ENCODE data around the gene KCNG2. TPM values are rescaled to one million over a fixed set of nuclear protein-coding genes. Genes with fewer than 3 reads are reported as not detected.

The KCNG2 gene
- total and polyA plus RNA-seq, 9 of the 15 experiments (the other 6 are each of a cell fraction or from before 2014, with no cell fraction given): not detected

DNA sequence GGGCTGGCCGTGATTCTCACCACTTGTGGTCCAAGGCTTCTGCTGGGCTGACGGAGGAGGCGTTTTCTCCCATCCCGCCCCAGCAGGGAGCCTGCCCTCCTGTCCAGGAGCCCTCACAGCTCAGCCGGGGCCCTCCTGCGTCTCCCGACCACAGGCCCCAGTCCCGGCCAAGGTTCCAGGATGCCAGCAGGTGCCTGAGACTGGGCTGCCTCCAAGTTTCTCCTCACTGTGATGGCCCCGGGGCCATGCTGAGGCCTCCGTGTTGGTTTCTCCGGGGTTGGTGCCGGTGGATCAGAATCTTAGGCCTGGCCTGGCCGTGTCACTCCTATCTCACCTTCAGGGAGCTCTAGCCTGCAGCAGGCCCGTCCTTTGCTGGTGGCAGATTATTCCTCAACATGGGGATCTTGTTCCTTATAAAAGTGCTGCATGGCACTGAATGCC, 5.9 kb downstream of the KCNG2 start:
- no peak overlapping the region for H3K4me3 ChIP-seq
- no peak for ATAC-seq
- H2AFZ ChIP-seq (ENCODE audit: low read depth, low read length): no peak overlapping the region
- H3K36me3 ChIP-seq (ENCODE audit: control insufficient read depth, insufficient read depth, low read length): no peaks in the 10 kb centered on the region
- H3K4me1 ChIP-seq (replicated peaks in 1 of 2; ENCODE audit: control insufficient read depth in 2 of 2, insufficient read depth in 2 of 2, low read length in 2 of 2): peaks cover 0 to 2% of the 10 kb centered on the region in 2 experiments; a peak in 1 of 5 replicates
- no peaks in the 10 kb centered on the region for H3K79me2 ChIP-seq (ENCODE audit: control insufficient read depth, insufficient read depth, low read length)
- BruUV-seq (replicated peaks): no TSS peak
- no peak overlapping the region for H3K4me2 ChIP-seq (ENCODE audit: insufficient read depth, low read length)
- H4K20me1 ChIP-seq (replicated peaks; ENCODE audit: control insufficient read depth, insufficient read depth, low read length): no peaks in the 10 kb centered on the region
- POLR2A ChIA-PET: interaction anchor here (0.6 kb wide), 1 partner anchor 19 kb away, joined by 3 read pairs; no protein-coding TSS in a partner anchor
- no peak overlapping the region for H3K9ac ChIP-seq (ENCODE audit: insufficient read depth in 1 of 2, low read depth in 2 of 2, low read length in 2 of 2)
- H3K27ac ChIP-seq (ENCODE audit: extremely low read depth, low read depth, low read length): no peak overlapping the region
- H3K9me3 ChIP-seq (replicated peaks; ENCODE audit: control insufficient read depth, insufficient read depth, low read depth, low read length): no peaks in the 10 kb centered on the region
- FAIRE-seq: no peak
- no peak for DNase-seq (ENCODE audit: extremely low read depth in 1 of 4, low spot score in 3 of 4)
- H3K9me1 ChIP-seq (ENCODE audit: control insufficient read depth, insufficient read depth, low read length): no peaks in the 10 kb centered on the region
- intact Hi-C loops (cut with micrococcal nuclease): no loop called here
- in situ Hi-C loops (cut with MboI): no loop called here
- peaks cover 6 to 76% of the 10 kb centered on the region in 2 experiments; a peak in 4 of 5 replicates for H3K27me3 ChIP-seq (ENCODE audit: control insufficient read depth in 2 of 2, insufficient read depth in 2 of 2, low read length in 2 of 2)
- WGBS (ENCODE audit: insufficient coverage, low coverage, missing lambda C conversion rate): under 1% methylated on average over 11 of the region's 14 CpGs
- TF ChIP-seq HOXB6 (CRISPR knock-in tag; IDR thresholded peaks at IDR 0.05; ENCODE audit: borderline replicate concordance): no peak
- CTCF ChIA-PET (ENCODE audit: low intra/inter-chr PET ratio): no interaction called here

DNA sequence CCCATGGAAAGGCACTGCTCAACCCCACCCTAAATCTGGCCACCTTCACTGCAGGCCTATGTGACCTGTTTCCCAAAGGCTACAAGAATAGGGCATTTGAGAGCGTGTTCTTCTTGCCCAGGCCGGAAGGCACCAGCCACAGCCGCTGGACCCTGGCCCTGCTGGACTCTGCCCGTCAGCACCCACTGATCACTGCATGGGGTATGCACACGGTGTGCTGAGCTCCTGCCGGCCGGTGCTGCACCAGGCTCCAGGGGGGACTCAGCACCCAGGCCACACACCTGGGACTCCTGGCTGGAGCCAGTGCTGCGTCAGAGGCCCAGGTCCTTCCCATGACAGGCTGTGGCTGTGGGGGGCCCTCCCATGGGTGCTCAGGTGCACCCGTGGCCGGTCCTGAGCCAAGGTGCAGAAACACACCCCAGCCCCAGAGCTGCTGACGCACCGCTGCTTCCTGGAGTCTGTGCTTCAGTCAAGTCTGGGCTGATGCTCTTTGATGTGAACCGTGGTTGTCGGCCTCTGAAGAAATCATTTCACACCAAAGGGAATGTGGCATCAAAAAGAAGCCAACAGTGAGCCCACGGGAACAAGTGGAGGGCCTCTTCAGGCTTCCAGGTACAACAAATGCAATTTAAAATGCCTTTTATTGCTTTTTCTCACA, 6.5 kb downstream of the KCNG2 start:
- ChIA-PET POLR2A (no interaction called here), CTCF (ENCODE audit: low intra/inter-chr PET ratio) (no interaction called here)
- H4K20me1 ChIP-seq (replicated peaks; ENCODE audit: control insufficient read depth, insufficient read depth, low read length): no peaks in the 10 kb centered on the region
- H3K9me1 ChIP-seq (ENCODE audit: control insufficient read depth, insufficient read depth, low read length): no peaks in the 10 kb centered on the region
- FAIRE-seq (no peak), ATAC-seq (no peak), DNase-seq (ENCODE audit: extremely low read depth in 1 of 4, low spot score in 3 of 4) (no peak)
- no peaks in the 10 kb centered on the region for H3K9me3 ChIP-seq (replicated peaks; ENCODE audit: control insufficient read depth, insufficient read depth, low read depth, low read length)
- peaks cover 6 to 69% of the 10 kb centered on the region in 2 experiments; a peak in 4 of 5 replicates for H3K27me3 ChIP-seq (ENCODE audit: control insufficient read depth in 2 of 2, insufficient read depth in 2 of 2, low read length in 2 of 2)
- peaks cover 0 to 2% of the 10 kb centered on the region in 2 experiments; a peak in 1 of 5 replicates for H3K4me1 ChIP-seq (replicated peaks in 1 of 2; ENCODE audit: control insufficient read depth in 2 of 2, insufficient read depth in 2 of 2, low read length in 2 of 2)
- H2AFZ ChIP-seq (ENCODE audit: low read depth, low read length): no peak overlapping the region
- H3K36me3 ChIP-seq (ENCODE audit: control insufficient read depth, insufficient read depth, low read length): no peaks in the 10 kb centered on the region
- BruUV-seq (replicated peaks): no TSS peak
- TF ChIP-seq MBD2 (IDR thresholded peaks at IDR 0.05; ENCODE audit: borderline replicate concordance, low read depth): no peak
- TF ChIP-seq CBX8 (IDR thresholded peaks at IDR 0.05; ENCODE audit: borderline replicate concordance, extremely low read depth, low read depth, low read length, poor library complexity, severe bottlenecking): no peak
- TF ChIP-seq, protein P1, sequence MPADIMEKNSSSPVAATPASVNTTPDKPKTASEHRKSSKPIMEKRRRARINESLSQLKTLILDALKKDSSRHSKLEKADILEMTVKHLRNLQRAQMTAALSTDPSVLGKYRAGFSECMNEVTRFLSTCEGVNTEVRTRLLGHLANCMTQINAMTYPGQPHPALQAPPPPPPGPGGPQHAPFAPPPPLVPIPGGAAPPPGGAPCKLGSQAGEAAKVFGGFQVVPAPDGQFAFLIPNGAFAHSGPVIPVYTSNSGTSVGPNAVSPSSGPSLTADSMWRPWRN (IDR thresholded peaks at IDR 0.05; ENCODE audit: low read depth): no peak
- TF ChIP-seq SMC3 (conservative IDR thresholded peaks at IDR 0.05; ENCODE audit: insufficient read depth, low read depth, low read length): no peak
- TF ChIP-seq, protein P2, sequence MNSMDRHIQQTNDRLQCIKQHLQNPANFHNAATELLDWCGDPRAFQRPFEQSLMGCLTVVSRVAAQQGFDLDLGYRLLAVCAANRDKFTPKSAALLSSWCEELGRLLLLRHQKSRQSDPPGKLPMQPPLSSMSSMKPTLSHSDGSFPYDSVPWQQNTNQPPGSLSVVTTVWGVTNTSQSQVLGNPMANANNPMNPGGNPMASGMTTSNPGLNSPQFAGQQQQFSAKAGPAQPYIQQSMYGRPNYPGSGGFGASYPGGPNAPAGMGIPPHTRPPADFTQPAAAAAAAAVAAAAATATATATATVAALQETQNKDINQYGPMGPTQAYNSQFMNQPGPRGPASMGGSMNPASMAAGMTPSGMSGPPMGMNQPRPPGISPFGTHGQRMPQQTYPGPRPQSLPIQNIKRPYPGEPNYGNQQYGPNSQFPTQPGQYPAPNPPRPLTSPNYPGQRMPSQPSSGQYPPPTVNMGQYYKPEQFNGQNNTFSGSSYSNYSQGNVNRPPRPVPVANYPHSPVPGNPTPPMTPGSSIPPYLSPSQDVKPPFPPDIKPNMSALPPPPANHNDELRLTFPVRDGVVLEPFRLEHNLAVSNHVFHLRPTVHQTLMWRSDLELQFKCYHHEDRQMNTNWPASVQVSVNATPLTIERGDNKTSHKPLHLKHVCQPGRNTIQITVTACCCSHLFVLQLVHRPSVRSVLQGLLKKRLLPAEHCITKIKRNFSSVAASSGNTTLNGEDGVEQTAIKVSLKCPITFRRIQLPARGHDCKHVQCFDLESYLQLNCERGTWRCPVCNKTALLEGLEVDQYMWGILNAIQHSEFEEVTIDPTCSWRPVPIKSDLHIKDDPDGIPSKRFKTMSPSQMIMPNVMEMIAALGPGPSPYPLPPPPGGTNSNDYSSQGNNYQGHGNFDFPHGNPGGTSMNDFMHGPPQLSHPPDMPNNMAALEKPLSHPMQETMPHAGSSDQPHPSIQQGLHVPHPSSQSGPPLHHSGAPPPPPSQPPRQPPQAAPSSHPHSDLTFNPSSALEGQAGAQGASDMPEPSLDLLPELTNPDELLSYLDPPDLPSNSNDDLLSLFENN (IDR thresholded peaks at IDR 0.05; ENCODE audit: low read depth in 2 of 2, low read length in 2 of 2): no peak
- TF ChIP-seq CSDE1 (IDR thresholded peaks at IDR 0.05): no peak
- TF ChIP-seq ZKSCAN3 (CRISPR knock-in tag; IDR thresholded peaks at IDR 0.05): no peak
- TF ChIP-seq SMARCE1 (IDR thresholded peaks at IDR 0.05): no peak
- TF ChIP-seq YY1 (IDR thresholded peaks at IDR 0.05; ENCODE audit: borderline replicate concordance in 1 of 3, control insufficient read depth in 1 of 3, extremely low read depth in 1 of 3, insufficient read depth in 3 of 3, insufficient read length in 1 of 3, insufficient replicate concordance in 2 of 3, low read depth in 1 of 3, low read length in 2 of 3): no peak
- no peaks in the 10 kb centered on the region for H3K79me2 ChIP-seq (ENCODE audit: control insufficient read depth, insufficient read depth, low read length)
- H3K27ac ChIP-seq (ENCODE audit: extremely low read depth, low read depth, low read length): no peak overlapping the region
- intact Hi-C loops (cut with micrococcal nuclease) (no loop called here), in situ Hi-C loops (cut with MboI) (no loop called here)
- WGBS (ENCODE audit: insufficient coverage, low coverage, missing lambda C conversion rate): 1% methylated on average over 15 of the region's 15 CpGs
- H3K4me3 ChIP-seq: no peak overlapping the region
- no peak overlapping the region for H3K4me2 ChIP-seq (ENCODE audit: insufficient read depth, low read length)
- no peak overlapping the region for H3K9ac ChIP-seq (ENCODE audit: insufficient read depth in 1 of 2, low read depth in 2 of 2, low read length in 2 of 2)

Measured in K562 (cell line).